ENCODE results near the gene CHAF1A.

The CHAF1A gene

GRCh38 chr19:4405977-4406376 lies 3.5 kb downstream of the CHAF1A start:
- DNase-seq, result no peak

- no peak for DNase-seq
Measured at GRCh38 chr19:4406626-4407025, 4.2 kb downstream of the CHAF1A start.

- DNase-seq, result no peak
Measured at GRCh38 chr19:4409123-4409933, 6.9 kb downstream of the CHAF1A start.

- DNase-seq, result no peak
Measured at GRCh38 chr19:4413588-4413987, 11.1 kb downstream of the CHAF1A start.

GRCh38 chr19:4414144-4414799 lies 11.8 kb downstream of the CHAF1A start:
- no peak for DNase-seq

GRCh38 chr19:4414800-4415321 lies 12.4 kb downstream of the CHAF1A start:
- DNase-seq, result no peak

- DNase-seq, result no peak
Measured at GRCh38 chr19:4415352-4415751, 12.9 kb downstream of the CHAF1A start.

- no peak for DNase-seq
Measured at GRCh38 chr19:4416268-4416667, 13.8 kb downstream of the CHAF1A start.

GRCh38 chr19:4423416-4424126 lies 21.1 kb downstream of the CHAF1A start:
- no peak for DNase-seq

GRCh38 chr19:4425537-4425936 lies 23.1 kb downstream of the CHAF1A start:
- DNase-seq, result no peak

- no peak for DNase-seq
Measured at GRCh38 chr19:4428326-4428975, 26.0 kb downstream of the CHAF1A start.

- DNase-seq, result no peak
Measured at GRCh38 chr19:4429256-4429655, 26.8 kb downstream of the CHAF1A start.

- DNase-seq, result no peak
Measured at GRCh38 chr19:4429771-4430171, 27.3 kb downstream of the CHAF1A start.

- DNase-seq, result no peak
Measured at GRCh38 chr19:4430760-4431159, 28.3 kb downstream of the CHAF1A start.

- DNase-seq, result no peak
Measured at GRCh38 chr19:4431296-4431695, 28.9 kb downstream of the CHAF1A start.

GRCh38 chr19:4431808-4432674 lies 29.6 kb downstream of the CHAF1A start:
- DNase-seq, result no peak

GRCh38 chr19:4432918-4433506 lies 30.6 kb downstream of the CHAF1A start:
- DNase-seq, result no peak

GRCh38 chr19:4434391-4434790 lies 32.0 kb downstream of the CHAF1A start:
- no peak for DNase-seq

- no peak for DNase-seq
Measured at GRCh38 chr19:4436231-4436630, 33.8 kb downstream of the CHAF1A start.

- no peak for DNase-seq
Measured at GRCh38 chr19:4437103-4437502, 34.7 kb downstream of the CHAF1A start.

- no peak for DNase-seq
Measured at GRCh38 chr19:4439243-4439642, 36.8 kb downstream of the CHAF1A start.

Measured in left hindlimb (tissue), 1 donor.